ENCODE measurements around the gene PRICKLE1. TPM values are rescaled to one million over a fixed set of nuclear protein-coding genes. Genes with fewer than 3 reads are reported as not detected.

Gene PRICKLE1
- total and polyA plus RNA-seq, 2 of the 13 experiments (the other 11 are each of a cell fraction or from before 2014, with no cell fraction given): not detected

- no peaks in the 10 kb centered on the region for H3K4me1 ChIP-seq (ENCODE audit: insufficient read depth, low read length)
These were observed 73.0 kb downstream of the PRICKLE1 start for GRCh38 chr12:42516573-42516972.

More at GRCh38 chr12:42516573-42516972, 73.0 kb downstream of the PRICKLE1 start:
- DNase-seq (ENCODE audit: low spot score) (no peak), FAIRE-seq (no peak), ATAC-seq (no peak)
- Histone ChIP-seq H3K9me3 (ENCODE audit: low read length) (no peaks in the 10 kb centered on the region), H3K4me3 (replicated peaks in 1 of 3; ENCODE audit: insufficient read depth in 1 of 3, low read depth in 2 of 3, low read length in 3 of 3) (no peak overlapping the region), H3K36me3 (replicated peaks in 1 of 2; ENCODE audit: control insufficient read depth in 1 of 2, insufficient read depth in 2 of 2, low read length in 2 of 2) (no peaks in the 10 kb centered on the region), H4K20me1 (ENCODE audit: insufficient read depth, low read length) (no peaks in the 10 kb centered on the region), H2AFZ (ENCODE audit: low read length) (no peak overlapping the region), H3K27ac (ENCODE audit: extremely low read length, insufficient read depth, low read length) (no peak overlapping the region), H3K27me3 (ENCODE audit: control insufficient read depth in 1 of 2, insufficient read depth in 2 of 2, low read length in 2 of 2) (no peaks in the 10 kb centered on the region), H3K4me2 (ENCODE audit: low read depth, low read length) (no peak overlapping the region), H3K9ac (ENCODE audit: insufficient read depth, low read depth, low read length) (no peak overlapping the region), H3K79me2 (ENCODE audit: insufficient read depth, low read length) (no peaks in the 10 kb centered on the region)
- no peak for TF ChIP-seq NFKBIZ (CRISPR knock-in tag; IDR thresholded peaks at IDR 0.05)
- TF ChIP-seq NFIB (CRISPR knock-in tag; IDR thresholded peaks at IDR 0.05; ENCODE audit: borderline replicate concordance): no peak
- TF ChIP-seq, protein P1, sequence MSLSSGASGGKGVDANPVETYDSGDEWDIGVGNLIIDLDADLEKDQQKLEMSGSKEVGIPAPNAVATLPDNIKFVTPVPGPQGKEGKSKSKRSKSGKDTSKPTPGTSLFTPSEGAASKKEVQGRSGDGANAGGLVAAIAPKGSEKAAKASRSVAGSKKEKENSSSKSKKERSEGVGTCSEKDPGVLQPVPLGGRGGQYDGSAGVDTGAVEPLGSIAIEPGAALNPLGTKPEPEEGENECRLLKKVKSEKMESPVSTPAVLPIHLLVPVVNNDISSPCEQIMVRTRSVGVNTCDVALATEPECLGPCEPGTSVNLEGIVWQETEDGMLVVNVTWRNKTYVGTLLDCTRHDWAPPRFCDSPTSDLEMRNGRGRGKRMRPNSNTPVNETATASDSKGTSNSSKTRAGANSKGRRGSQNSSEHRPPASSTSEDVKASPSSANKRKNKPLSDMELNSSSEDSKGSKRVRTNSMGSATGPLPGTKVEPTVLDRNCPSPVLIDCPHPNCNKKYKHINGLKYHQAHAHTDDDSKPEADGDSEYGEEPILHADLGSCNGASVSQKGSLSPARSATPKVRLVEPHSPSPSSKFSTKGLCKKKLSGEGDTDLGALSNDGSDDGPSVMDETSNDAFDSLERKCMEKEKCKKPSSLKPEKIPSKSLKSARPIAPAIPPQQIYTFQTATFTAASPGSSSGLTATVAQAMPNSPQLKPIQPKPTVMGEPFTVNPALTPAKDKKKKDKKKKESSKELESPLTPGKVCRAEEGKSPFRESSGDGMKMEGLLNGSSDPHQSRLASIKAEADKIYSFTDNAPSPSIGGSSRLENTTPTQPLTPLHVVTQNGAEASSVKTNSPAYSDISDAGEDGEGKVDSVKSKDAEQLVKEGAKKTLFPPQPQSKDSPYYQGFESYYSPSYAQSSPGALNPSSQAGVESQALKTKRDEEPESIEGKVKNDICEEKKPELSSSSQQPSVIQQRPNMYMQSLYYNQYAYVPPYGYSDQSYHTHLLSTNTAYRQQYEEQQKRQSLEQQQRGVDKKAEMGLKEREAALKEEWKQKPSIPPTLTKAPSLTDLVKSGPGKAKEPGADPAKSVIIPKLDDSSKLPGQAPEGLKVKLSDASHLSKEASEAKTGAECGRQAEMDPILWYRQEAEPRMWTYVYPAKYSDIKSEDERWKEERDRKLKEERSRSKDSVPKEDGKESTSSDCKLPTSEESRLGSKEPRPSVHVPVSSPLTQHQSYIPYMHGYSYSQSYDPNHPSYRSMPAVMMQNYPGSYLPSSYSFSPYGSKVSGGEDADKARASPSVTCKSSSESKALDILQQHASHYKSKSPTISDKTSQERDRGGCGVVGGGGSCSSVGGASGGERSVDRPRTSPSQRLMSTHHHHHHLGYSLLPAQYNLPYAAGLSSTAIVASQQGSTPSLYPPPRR (CRISPR knock-in tag; IDR thresholded peaks at IDR 0.05; ENCODE audit: borderline replicate concordance): no peak
- TF ChIP-seq HNF4A (CRISPR knock-in tag; IDR thresholded peaks at IDR 0.05): no peak
- TF ChIP-seq ZNF75D (CRISPR knock-in tag; IDR thresholded peaks at IDR 0.05; ENCODE audit: borderline replicate concordance): no peak
- TF ChIP-seq, protein P2, sequence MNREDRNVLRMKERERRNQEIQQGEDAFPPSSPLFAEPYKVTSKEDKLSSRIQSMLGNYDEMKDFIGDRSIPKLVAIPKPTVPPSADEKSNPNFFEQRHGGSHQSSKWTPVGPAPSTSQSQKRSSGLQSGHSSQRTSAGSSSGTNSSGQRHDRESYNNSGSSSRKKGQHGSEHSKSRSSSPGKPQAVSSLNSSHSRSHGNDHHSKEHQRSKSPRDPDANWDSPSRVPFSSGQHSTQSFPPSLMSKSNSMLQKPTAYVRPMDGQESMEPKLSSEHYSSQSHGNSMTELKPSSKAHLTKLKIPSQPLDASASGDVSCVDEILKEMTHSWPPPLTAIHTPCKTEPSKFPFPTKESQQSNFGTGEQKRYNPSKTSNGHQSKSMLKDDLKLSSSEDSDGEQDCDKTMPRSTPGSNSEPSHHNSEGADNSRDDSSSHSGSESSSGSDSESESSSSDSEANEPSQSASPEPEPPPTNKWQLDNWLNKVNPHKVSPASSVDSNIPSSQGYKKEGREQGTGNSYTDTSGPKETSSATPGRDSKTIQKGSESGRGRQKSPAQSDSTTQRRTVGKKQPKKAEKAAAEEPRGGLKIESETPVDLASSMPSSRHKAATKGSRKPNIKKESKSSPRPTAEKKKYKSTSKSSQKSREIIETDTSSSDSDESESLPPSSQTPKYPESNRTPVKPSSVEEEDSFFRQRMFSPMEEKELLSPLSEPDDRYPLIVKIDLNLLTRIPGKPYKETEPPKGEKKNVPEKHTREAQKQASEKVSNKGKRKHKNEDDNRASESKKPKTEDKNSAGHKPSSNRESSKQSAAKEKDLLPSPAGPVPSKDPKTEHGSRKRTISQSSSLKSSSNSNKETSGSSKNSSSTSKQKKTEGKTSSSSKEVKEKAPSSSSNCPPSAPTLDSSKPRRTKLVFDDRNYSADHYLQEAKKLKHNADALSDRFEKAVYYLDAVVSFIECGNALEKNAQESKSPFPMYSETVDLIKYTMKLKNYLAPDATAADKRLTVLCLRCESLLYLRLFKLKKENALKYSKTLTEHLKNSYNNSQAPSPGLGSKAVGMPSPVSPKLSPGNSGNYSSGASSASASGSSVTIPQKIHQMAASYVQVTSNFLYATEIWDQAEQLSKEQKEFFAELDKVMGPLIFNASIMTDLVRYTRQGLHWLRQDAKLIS (CRISPR knock-in tag; IDR thresholded peaks at IDR 0.05): no peak
- no peak for TF ChIP-seq ATM (IDR thresholded peaks at IDR 0.05; ENCODE audit: borderline replicate concordance)
- no peak for TF ChIP-seq KLF16 (CRISPR knock-in tag; IDR thresholded peaks at IDR 0.05)
- TF ChIP-seq HNRNPUL1 (IDR thresholded peaks at IDR 0.05; ENCODE audit: low read depth, low read length): no peak
- no peak for TF ChIP-seq ZNF546 (CRISPR knock-in tag; conservative IDR thresholded peaks at IDR 0.05)
- no peak for TF ChIP-seq ZNF430 (CRISPR knock-in tag; IDR thresholded peaks at IDR 0.05)
- TF ChIP-seq ZNF10 (CRISPR knock-in tag; IDR thresholded peaks at IDR 0.05; ENCODE audit: borderline replicate concordance, low read depth): no peak
- ChIA-PET CTCF (ENCODE audit: low intra/inter-chr PET ratio, low total read pairs) (no interaction called here), POLR2A (no interaction called here)
- 3% methylated on average over 2 of the region's 2 CpGs for WGBS (ENCODE audit: low lambda C conversion rate)
- BruUV-seq (replicated peaks): no TSS peak
- in situ Hi-C loops (cut with HindIII; ENCODE audit: extremely low pct_ligation_motif_present, low pct_unique_long_range_greater_than_20kb): no loop called here
- intact Hi-C loops (cut with micrococcal nuclease; ENCODE audit: unreplicated experiment): no loop called here
